T47D (cell line): ENCODE data around the gene PGS1.

ENCODE experiments used
- DNase-seq, 2 experiments: peaks; one replicate each; pipeline versions ENCODE4 v3.0.0 to v3.0.0-alpha.2; 2011 to 2012; ENCODE audit warnings: low read depth in 1 of 2, low spot score in 1 of 2
- JUND ChIP-seq: IDR thresholded peaks from 2 replicates; pipeline ENCODE4 v1.6.1; 2012; ENCODE audit warnings: low read depth
- in situ Hi-C: cut with HindIII; loops from 2 replicates; pipeline ENCODE4 v1.10.0; 2016; ENCODE audit warnings: low sequenced_read_pairs, low pct_unique_long_range_greater_than_20kb

PGS1 gene

GRCh38 chr17:78351449-78352006, 26.9 kb upstream of the PGS1 start:
- peak in 1 of 2 experiments; percentile 63 for DNase-seq
- TF ChIP-seq JUND: no peak
- in situ Hi-C loops: no loop called here

- in situ Hi-C loops: no loop called here
- no peak for DNase-seq
- no peak for TF ChIP-seq JUND
Measured at GRCh38 chr17:78353834-78354233, 24.6 kb upstream of the PGS1 start.

GRCh38 chr17:78355045-78355641, 23.3 kb upstream of the PGS1 start:
- in situ Hi-C loops: no loop called here
- TF ChIP-seq JUND: no peak
- DNase-seq: no peak

- DNase-seq: no peak
- no peak for TF ChIP-seq JUND
- in situ Hi-C loops: no loop called here
Measured at GRCh38 chr17:78355701-78356100, 22.7 kb upstream of the PGS1 start.

- in situ Hi-C loops: no loop called here
- peak in 1 of 2 experiments; percentile 66 for DNase-seq
- TF ChIP-seq JUND: no peak
Measured at GRCh38 chr17:78356101-78356713, 22.2 kb upstream of the PGS1 start.

GRCh38 chr17:78357177-78357586, 21.3 kb upstream of the PGS1 start:
- DNase-seq: no peak
- no peak for TF ChIP-seq JUND
- in situ Hi-C loops: no loop called here

GRCh38 chr17:78357672-78358537, 20.5 kb upstream of the PGS1 start:
- in situ Hi-C loops: no loop called here
- DNase-seq: no peak
- no peak for TF ChIP-seq JUND

- in situ Hi-C loops: no loop called here
- DNase-seq: peak in 1 of 2 experiments; percentile 48
- TF ChIP-seq JUND: no peak
Measured at GRCh38 chr17:78358538-78359320, 19.7 kb upstream of the PGS1 start.

GRCh38 chr17:78359321-78359996, 19.0 kb upstream of the PGS1 start:
- in situ Hi-C loops: no loop called here
- TF ChIP-seq JUND: no peak
- peak in 1 of 2 experiments; percentile 35 for DNase-seq

GRCh38 chr17:78359997-78360370, 18.5 kb upstream of the PGS1 start, which contains the start of gene SOCS3:
SOCS3 (minus strand) TSS chr17:78360077; CDS start chr17:78359095, 982 bp downstream.
- no peak for TF ChIP-seq JUND
- in situ Hi-C loops: no loop called here
- DNase-seq: peak; percentile 98 to 99

- in situ Hi-C loops: no loop called here
- peak; percentile 95 to 99 for DNase-seq
Measured at GRCh38 chr17:78360371-78361224, 17.9 kb upstream of the PGS1 start.

More at GRCh38 chr17:78360371-78361224, 17.9 kb upstream of the PGS1 start:
- no peak for TF ChIP-seq JUND
